Thyroid gland (tissue), 4 donors: ENCODE results near the gene ST6GALNAC4.

ENCODE experiments used
- POLR2A ChIP-seq, 2 donors: fragments of 450-650 bp; IDR thresholded peaks; one replicate each; pipeline ENCODE4 v1.6.1; 2017; ENCODE audit warnings: antibody characterized with exemption in 2 of 2, mild to moderate bottlenecking in 2 of 2, moderate library complexity in 1 of 2
- TF ChIP-seq, protein P1 (sequence below), 6 experiments: fragments of 200-600 bp in 3 of 6; fragments of 450-650 bp in 3 of 6; sonication (generic) in 3 of 6; IDR thresholded peaks; one replicate each; pipeline ENCODE4 v1.5.1; 2016 to 2019; ENCODE audit warnings: antibody characterized with exemption in 6 of 6, mild to moderate bottlenecking in 2 of 6, inconsistent platforms in 1 of 6, moderate library complexity in 1 of 6

DNA sequence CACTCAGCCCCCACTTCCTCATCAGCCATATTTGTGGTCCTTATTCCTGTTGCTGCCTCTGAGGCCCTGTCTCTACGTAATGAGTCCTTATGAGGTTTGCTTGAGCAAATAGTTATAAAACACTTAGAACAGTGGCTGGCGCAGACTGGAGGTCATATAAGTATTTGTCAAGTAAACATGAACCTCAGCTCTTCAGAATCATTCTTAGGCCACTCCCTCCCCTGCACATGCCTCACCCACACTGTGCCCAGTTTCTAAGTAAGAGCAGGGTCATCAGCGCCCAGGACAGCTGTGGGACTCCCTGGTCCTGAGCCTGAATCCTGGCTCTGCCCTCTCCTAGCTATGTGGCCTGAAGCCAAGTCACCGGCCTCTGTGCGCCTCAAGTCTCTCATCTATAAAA lies 4.0 kb downstream of the ST6GALNAC4 start:
- no peak for TF ChIP-seq POLR2A (IDR thresholded peaks at IDR 0.05)
- TF ChIP-seq, protein P1, sequence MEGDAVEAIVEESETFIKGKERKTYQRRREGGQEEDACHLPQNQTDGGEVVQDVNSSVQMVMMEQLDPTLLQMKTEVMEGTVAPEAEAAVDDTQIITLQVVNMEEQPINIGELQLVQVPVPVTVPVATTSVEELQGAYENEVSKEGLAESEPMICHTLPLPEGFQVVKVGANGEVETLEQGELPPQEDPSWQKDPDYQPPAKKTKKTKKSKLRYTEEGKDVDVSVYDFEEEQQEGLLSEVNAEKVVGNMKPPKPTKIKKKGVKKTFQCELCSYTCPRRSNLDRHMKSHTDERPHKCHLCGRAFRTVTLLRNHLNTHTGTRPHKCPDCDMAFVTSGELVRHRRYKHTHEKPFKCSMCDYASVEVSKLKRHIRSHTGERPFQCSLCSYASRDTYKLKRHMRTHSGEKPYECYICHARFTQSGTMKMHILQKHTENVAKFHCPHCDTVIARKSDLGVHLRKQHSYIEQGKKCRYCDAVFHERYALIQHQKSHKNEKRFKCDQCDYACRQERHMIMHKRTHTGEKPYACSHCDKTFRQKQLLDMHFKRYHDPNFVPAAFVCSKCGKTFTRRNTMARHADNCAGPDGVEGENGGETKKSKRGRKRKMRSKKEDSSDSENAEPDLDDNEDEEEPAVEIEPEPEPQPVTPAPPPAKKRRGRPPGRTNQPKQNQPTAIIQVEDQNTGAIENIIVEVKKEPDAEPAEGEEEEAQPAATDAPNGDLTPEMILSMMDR (IDR thresholded peaks at IDR 0.05): no peak
